ENCODE data around the gene CDKAL1.
"Not testable (repeated sequence)": the region's sequence is repeated elsewhere in the genome, so short reads cannot be mapped to it uniquely, and the experiment has no call there.

The CDKAL1 gene

DNA sequence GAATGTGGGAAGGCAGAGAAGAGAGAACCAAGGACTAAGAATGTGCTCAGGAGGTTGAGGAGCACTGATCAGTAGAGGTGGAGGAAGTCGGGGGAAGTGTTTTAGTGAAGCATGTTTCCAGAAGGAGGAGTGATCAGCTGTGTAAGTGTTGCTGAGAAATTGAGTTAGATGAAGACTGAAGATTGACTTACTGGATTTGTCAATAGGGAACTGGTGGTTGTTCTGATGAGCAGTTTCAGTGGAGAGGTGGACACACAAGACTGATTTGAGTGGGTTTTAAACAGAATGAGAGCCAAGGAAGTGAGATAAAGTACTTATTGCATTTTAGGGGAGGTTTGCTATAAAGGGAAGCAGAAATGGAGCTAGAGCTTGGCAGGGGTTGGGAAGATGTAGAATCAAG is 182.6 kb downstream of the CDKAL1 start:
- H3K36me3 ChIP-seq (ENCODE audit: insufficient read depth, low read length): no peaks in the 10 kb centered on the region
- H3K9me3 ChIP-seq (ENCODE audit: control insufficient read depth, insufficient read depth, low read length): no peaks in the 10 kb centered on the region
- H3K4me1 ChIP-seq (ENCODE audit: insufficient read depth, low read length): no peaks in the 10 kb centered on the region
- H3K9ac ChIP-seq (ENCODE audit: low read depth, low read length): no peak overlapping the region

DNA sequence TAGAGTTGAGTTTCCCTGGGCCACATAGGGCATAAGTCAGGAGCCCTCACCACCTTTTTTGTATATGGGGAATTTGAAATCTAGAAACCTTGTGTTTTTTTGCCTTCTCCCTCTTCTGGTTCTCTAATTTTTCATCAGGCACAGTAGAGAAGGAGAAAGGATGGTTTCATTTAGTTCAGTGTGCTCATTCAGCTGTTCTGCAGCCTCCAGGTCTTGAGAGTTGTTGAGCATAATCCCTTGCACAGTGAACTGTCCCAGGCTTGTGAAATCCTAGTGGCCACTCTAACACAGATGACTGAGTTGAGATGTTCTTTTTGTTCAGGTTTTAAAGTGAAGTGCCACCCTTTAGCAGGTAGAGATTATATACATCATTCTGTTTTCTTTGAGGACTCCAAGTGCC is 183.5 kb downstream of the CDKAL1 start:
- Histone ChIP-seq H3K36me3 (ENCODE audit: insufficient read depth, low read length) (no peaks in the 10 kb centered on the region), H3K9ac (ENCODE audit: low read depth, low read length) (no peak overlapping the region), H3K4me1 (ENCODE audit: insufficient read depth, low read length) (no peaks in the 10 kb centered on the region), H3K9me3 (ENCODE audit: control insufficient read depth, insufficient read depth, low read length) (no peaks in the 10 kb centered on the region)

DNA sequence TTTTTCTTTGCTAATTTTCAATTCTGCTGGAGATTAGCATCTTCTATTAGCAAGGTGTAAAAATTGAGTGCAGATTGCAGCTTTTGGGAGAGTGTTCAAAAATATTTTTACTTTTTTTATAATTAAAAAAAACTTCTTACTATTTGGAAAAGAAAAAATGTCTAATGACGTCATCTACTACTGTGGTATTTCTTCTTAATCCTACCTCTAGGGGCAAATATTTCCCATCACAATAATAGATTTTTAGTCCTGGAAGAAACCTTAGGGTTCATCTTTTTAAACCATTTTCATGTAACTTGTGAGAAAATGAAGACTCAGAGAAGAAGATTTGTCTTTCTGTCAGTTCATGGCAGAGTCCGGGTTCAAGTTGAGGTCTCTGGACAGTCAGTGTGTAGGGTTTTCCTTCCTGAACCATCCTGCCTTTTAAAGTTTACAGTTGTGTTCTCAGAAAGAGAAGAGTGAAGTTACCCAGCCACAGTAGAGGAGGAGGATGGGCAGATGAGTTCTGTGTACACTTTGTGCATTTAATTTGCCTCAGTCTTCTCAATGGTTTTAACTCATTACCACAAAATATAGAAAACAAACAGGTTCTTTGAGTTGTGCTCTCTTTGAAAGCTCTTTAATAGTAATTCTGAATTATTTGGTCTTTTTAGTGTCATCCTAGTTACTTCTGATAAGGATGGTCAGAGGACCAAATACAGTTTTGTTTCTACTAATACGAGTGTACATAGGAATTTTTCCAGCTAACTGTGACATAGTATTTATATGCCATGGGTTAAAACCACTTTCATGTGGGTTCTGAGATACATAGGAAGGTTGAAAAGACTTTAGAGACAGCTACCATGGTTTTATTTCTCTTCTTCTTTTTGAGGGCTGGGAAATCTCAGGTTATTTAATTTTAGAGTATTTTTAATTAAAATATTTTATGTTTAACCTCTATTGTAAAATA is 184.7 kb downstream of the CDKAL1 start:
- no peak overlapping the region for H3K9ac ChIP-seq (ENCODE audit: low read depth, low read length)
- peaks cover 3% of the 10 kb centered on the region; the same call in 1 of the 2 replicates for H3K9me3 ChIP-seq (ENCODE audit: control insufficient read depth, insufficient read depth, low read length)
- no peaks in the 10 kb centered on the region for H3K36me3 ChIP-seq (ENCODE audit: insufficient read depth, low read length)
- H3K4me1 ChIP-seq (ENCODE audit: insufficient read depth, low read length): no peaks in the 10 kb centered on the region

DNA sequence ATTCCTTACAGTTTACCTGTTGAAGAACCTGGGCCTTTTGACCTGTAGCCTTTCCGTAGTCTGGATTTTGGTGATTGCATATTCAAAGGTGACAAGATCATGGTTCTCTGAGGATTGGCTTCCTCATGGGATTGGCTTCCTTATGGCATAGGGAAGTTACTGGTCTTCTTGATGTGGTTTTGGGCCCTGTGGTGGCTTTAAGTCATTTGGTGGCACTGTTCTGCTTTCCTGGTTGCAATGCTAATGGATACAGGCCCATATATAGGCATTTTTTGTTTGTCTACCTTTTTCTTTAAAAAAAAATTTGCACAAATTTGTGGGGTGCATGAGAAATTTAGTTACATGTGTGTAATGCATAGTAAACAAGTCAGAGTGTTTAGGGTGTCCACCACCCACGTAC is 185.7 kb downstream of the CDKAL1 start:
- H3K4me1 ChIP-seq (ENCODE audit: insufficient read depth, low read length): peaks cover 9% of the 10 kb centered on the region; the same call in 1 of the 2 replicates
- peaks cover 3% of the 10 kb centered on the region; the same call in 1 of the 2 replicates for H3K9me3 ChIP-seq (ENCODE audit: control insufficient read depth, insufficient read depth, low read length)
- no peak overlapping the region for H3K9ac ChIP-seq (ENCODE audit: low read depth, low read length)
- H3K36me3 ChIP-seq (ENCODE audit: insufficient read depth, low read length): no peaks in the 10 kb centered on the region

DNA sequence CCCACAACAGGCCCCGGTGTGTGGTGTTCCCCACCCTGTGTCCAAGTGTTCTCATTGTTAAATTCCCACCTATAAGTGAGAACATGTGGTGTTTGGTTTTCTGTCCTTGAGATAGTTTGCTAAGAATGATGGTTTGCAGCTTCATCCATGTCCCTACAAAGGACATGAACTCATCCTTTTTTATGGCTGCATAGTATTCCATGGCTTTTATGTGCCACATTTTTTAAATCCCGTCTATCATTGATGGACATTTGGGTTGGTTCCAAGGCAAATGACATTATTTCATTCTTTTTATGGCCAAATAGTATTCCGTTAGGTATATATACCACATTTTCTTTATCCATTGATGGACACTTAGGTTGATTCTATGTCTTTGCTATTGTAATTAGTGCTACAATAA is 186.9 kb downstream of the CDKAL1 start:
- not testable (repeated sequence) for H3K9ac ChIP-seq (ENCODE audit: low read depth, low read length); H3K36me3 ChIP-seq (ENCODE audit: insufficient read depth, low read length); H3K9me3 ChIP-seq (ENCODE audit: control insufficient read depth, insufficient read depth, low read length)
- peaks cover 11% of the 10 kb centered on the region; the same call in 1 of the 2 replicates for H3K4me1 ChIP-seq (ENCODE audit: insufficient read depth, low read length)

DNA sequence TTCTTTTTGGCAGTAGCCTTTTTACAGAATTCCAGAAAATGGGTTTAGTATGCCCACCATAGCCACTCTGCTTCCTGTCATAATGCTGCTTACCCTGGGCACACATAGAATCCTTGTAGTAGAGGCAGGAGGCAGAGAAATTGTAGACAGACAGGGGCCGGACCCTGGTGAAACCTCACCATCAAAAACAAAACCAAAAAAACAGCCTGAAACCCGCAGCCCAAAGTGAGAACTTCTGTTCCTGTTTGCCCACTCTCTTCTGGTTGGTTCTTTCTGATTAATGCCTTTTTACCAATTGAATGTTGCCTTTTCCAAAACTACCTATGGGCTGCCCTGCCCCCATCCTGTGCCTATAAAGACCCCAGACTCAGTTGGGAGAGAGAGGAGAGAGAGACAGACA is 188.2 kb downstream of the CDKAL1 start:
- Histone ChIP-seq H3K9me3 (ENCODE audit: control insufficient read depth, insufficient read depth, low read length) (peaks cover 3% of the 10 kb centered on the region; the same call in 1 of the 2 replicates), H3K9ac (ENCODE audit: low read depth, low read length) (no peak overlapping the region), H3K4me1 (ENCODE audit: insufficient read depth, low read length) (peaks cover 11% of the 10 kb centered on the region; the same call in 1 of the 2 replicates), H3K36me3 (ENCODE audit: insufficient read depth, low read length) (no peaks in the 10 kb centered on the region)

DNA sequence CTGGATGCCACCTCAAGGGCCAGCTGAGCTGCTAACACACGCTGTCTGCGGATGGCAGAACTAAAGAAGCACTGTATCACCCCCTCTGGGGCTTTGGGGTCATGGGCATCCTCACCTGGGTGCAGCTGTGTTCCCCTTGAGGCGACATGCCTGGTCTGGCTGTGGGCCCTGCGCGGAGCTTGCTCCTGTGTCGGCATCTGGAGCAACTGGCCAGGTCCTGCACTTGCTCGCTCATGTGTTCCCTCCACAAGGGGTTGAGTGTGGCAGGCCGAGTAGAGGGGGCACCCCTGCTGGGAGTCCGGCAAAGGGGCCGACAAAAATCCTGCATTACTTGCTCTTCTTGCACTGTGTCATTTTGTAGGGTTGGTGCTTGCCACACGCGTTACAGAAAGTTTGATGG is 189.0 kb downstream of the CDKAL1 start:
- H3K36me3 ChIP-seq (ENCODE audit: insufficient read depth, low read length): no peaks in the 10 kb centered on the region
- no peak overlapping the region for H3K9ac ChIP-seq (ENCODE audit: low read depth, low read length)
- peaks cover 11% of the 10 kb centered on the region; the same call in 1 of the 2 replicates for H3K4me1 ChIP-seq (ENCODE audit: insufficient read depth, low read length)
- H3K9me3 ChIP-seq (ENCODE audit: control insufficient read depth, insufficient read depth, low read length): peaks cover 3% of the 10 kb centered on the region; the same call in 1 of the 2 replicates

DNA sequence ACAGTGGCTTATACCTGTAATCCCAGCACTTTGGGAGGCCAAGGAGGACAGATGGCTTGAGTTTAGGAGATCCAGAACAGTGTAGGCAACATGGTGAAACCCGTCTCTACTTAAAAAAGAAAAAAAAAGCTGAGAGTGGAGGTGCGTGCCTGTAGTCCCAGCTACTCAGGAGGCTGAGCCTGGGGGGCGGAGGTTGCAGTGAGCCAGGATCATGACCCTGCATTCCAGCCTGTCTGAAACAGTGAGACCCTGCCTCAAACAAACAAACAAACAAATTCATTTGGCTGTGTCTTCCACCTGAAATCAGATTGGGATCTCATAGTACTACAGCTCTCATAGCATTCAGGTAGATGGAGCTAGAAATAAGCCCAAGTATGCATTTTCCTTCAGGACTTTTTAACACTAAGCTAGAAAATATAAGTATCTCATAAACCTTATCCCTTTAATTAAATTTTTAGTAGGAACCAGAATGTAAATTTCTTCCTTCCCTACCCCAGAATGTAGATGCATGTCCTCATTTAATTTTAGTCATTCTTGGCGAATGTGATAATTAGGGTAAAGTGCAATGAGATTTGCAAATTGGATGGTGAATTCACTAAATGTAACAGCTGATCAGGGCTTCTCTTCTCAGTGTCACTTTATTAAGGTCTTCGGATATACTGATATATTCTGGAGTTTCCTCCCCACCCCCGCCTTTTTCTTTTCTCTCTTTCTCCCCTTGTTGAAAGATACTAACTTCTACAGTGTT is 190.4 kb downstream of the CDKAL1 start:
- H3K9me3 ChIP-seq (ENCODE audit: control insufficient read depth, insufficient read depth, low read length): peaks cover 3% of the 10 kb centered on the region; the same call in 1 of the 2 replicates
- no peaks in the 10 kb centered on the region for H3K36me3 ChIP-seq (ENCODE audit: insufficient read depth, low read length)
- no peak overlapping the region for H3K9ac ChIP-seq (ENCODE audit: low read depth, low read length)
- H3K4me1 ChIP-seq (ENCODE audit: insufficient read depth, low read length): peaks cover 11% of the 10 kb centered on the region; the same call in 1 of the 2 replicates

DNA sequence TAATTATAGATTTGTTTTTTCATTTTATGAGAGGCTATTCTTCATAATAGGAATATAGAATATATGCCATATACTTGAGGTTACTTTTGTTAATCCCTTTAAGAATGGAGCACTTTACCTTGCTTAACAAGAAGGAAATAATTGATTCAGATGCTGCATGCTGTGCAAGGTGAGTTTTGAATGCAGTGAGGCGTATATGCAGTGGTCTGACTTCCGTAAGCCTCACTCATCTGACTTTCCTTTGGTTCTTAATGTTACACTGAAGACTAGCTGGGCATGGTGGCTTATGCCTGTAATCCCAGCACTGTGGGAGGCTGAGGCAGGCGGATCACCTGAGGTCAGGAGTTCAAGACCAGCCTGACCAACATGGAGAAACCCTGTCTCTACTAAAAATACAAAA is 191.0 kb downstream of the CDKAL1 start:
- not testable (repeated sequence) for H3K9ac ChIP-seq (ENCODE audit: low read depth, low read length); H3K36me3 ChIP-seq (ENCODE audit: insufficient read depth, low read length); H3K9me3 ChIP-seq (ENCODE audit: control insufficient read depth, insufficient read depth, low read length)
- peaks cover 11% of the 10 kb centered on the region; the same call in 1 of the 2 replicates for H3K4me1 ChIP-seq (ENCODE audit: insufficient read depth, low read length)

DNA sequence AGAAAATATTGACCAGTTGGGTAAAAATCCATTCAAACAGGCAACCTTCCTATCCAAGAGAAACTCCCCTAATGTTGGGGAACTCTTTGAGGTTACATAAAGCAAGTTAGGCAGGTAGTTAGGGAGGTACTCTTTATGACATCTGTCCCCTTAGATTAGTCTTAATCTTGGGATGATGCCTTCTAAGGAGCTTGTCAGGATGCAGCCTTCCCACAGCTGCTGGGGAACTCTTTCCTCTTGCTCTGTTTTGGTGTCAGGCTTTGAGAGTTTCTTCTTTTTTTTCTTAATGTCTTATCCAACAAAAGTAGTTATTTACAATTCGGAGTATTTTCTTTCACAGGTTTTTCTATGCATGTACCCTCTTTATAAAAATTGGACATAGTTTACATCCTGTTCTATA is 194.8 kb downstream of the CDKAL1 start:
- Histone ChIP-seq H3K9me3 (ENCODE audit: control insufficient read depth, insufficient read depth, low read length) (no peaks in the 10 kb centered on the region), H3K4me1 (ENCODE audit: insufficient read depth, low read length) (peaks cover 18% of the 10 kb centered on the region), H3K9ac (ENCODE audit: low read depth, low read length) (no peak overlapping the region), H3K36me3 (ENCODE audit: insufficient read depth, low read length) (no peaks in the 10 kb centered on the region)

DNA sequence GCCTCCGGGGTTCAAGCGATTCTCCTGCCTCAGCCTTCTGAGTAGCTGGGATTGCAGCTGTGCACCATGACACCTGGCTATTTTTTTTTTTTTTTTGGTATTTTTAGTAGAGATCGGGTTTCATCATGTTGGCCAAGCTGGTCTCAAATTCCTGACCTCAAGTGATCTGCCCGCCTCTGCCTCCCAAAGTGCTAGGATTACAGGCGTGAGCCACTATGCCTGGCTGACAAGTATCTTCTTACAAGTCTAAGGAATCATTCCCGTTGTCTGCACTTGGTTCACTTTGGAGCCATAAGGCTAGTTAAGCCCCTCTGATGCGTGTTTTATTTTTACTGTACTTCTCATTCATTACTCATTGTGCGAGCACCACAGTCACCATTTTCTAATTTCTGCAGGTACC is 198.1 kb downstream of the CDKAL1 start:
- H3K9me3 ChIP-seq (ENCODE audit: control insufficient read depth, insufficient read depth, low read length); H3K4me1 ChIP-seq (ENCODE audit: insufficient read depth, low read length); H3K9ac ChIP-seq (ENCODE audit: low read depth, low read length); H3K36me3 ChIP-seq (ENCODE audit: insufficient read depth, low read length): not testable (repeated sequence)

DNA sequence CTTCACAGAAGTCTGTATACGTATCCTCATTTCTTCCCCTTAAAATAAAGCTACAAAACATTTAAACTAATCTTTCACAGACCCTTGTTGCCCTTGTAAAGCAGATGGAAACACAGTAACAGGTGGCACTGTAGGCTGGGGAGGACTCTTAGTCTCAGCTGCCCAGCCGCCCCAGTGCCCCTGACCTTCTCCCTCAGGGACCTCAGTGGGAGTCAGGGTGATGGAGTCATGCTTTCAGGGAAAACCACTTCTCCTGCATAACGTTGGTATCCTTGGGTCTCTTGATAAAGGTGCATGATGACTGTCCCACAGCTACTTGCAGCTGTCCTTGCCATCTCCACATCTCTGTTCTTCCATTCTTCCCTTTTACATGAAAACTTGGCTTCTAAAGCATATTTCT is 198.6 kb downstream of the CDKAL1 start:
- H3K9ac ChIP-seq (ENCODE audit: low read depth, low read length): no peak overlapping the region
- no peaks in the 10 kb centered on the region for H3K9me3 ChIP-seq (ENCODE audit: control insufficient read depth, insufficient read depth, low read length)
- H3K36me3 ChIP-seq (ENCODE audit: insufficient read depth, low read length): no peaks in the 10 kb centered on the region
- H3K4me1 ChIP-seq (ENCODE audit: insufficient read depth, low read length): peaks cover 7% of the 10 kb centered on the region; the same call in 1 of the 2 replicates

DNA sequence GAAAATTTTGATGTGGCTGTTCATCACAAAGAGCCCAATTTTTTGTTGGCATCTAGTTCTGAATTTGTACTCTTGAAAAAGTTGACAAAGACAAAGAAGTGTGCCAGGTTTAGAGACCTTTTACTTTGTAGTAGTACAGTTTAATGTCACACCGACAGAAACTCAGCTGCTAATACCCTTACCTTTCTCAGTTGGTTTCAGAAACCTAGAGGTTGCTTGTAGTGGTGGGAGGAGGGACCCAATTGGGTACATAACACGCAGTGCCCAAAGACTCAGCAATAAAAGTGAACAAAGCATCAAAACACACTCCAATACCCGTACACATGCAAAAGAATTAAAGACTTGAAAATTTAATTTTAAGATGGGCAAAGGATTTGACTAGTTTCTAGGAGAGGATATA is 203.7 kb downstream of the CDKAL1 start:
- Histone ChIP-seq H3K9ac (ENCODE audit: low read depth, low read length) (no peak overlapping the region), H3K9me3 (ENCODE audit: control insufficient read depth, insufficient read depth, low read length) (no peaks in the 10 kb centered on the region), H3K36me3 (ENCODE audit: insufficient read depth, low read length) (no peaks in the 10 kb centered on the region), H3K4me1 (ENCODE audit: insufficient read depth, low read length) (no peaks in the 10 kb centered on the region)

DNA sequence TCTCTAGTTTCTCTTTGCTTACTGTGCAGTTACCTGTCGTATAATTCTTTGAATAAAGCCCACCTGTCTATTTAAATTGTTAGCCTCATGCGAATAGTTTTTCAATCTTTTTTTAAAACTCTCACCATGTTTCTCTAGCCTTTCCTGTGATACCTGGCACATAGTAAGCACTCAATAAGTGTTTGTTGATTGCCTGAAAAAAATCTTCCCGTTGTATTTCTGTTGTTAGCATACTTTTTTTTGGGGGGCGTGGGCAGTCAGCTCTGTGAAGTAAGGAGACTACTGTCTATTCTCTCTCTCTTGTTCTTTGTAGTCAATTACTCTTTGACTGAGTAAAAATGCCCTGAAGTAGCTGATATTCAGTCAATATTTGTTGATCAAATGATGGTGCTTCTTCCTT is 205.8 kb downstream of the CDKAL1 start:
- Histone ChIP-seq H3K9ac (ENCODE audit: low read depth, low read length) (no peak overlapping the region), H3K36me3 (ENCODE audit: insufficient read depth, low read length) (no peaks in the 10 kb centered on the region), H3K9me3 (ENCODE audit: control insufficient read depth, insufficient read depth, low read length) (no peaks in the 10 kb centered on the region), H3K4me1 (ENCODE audit: insufficient read depth, low read length) (no peaks in the 10 kb centered on the region)
